Ascending aorta (tissue), 2 donors: Measurements from ENCODE around the gene NTN5. TPM values are rescaled to one million over a fixed set of nuclear protein-coding genes. Genes with fewer than 3 reads are reported as not detected.

ENCODE experiments used
- DNase-seq, 2 donors: peaks; one replicate each; pipeline ENCODE4 v3.0.0-alpha.2; 2019; ENCODE audit warnings: low spot score in 2 of 2
- H3K27ac ChIP-seq, 2 donors: fragments of 200-600 bp; sonication (generic); one replicate each; pipeline ENCODE4 v1.5.1; 2016 to 2017; ENCODE audit warnings: mild to moderate bottlenecking in 1 of 2
- H3K27me3 ChIP-seq: fragments of 200-600 bp; sonication (generic); one replicate; pipeline ENCODE4 v1.5.1; 2017
- H3K36me3 ChIP-seq, 2 donors: fragments of 200-600 bp; sonication (generic); one replicate each; pipeline ENCODE4 v1.5.1; 2016
- H3K4me1 ChIP-seq, 2 donors: fragments of 200-600 bp; sonication (generic); one replicate each; pipeline ENCODE4 v1.5.1; 2016 to 2017; ENCODE audit warnings: mild to moderate bottlenecking in 1 of 2
- H3K4me3 ChIP-seq, 2 donors: fragments of 200-600 bp; sonication (generic); one replicate each; pipeline ENCODE4 v1.5.1; 2016 to 2017; ENCODE audit warnings: mild to moderate bottlenecking in 1 of 2
- H3K9me3 ChIP-seq, 2 donors: fragments of 200-600 bp; sonication (generic); one replicate each; pipeline ENCODE4 v1.5.1; 2016
- intact Hi-C: fragments of 100-400 bp; cut with DNase I; formaldehyde crosslinking; loops from one replicate; pipeline ENCODE4 v1.15.1; 2023
- total RNA-seq: library from RNA; depleted of rRNA; stranded (reverse); fragments of >200 nt; gene quantifications from one replicate; pipeline ENCODE4 v1.1.0, GENCODE V29; 2016
- TF ChIP-seq, protein P1 (sequence below), 3 experiments: fragments of 200-600 bp in 2 of 3; fragments of 450-650 bp in 1 of 3; sonication (generic) in 2 of 3; IDR thresholded peaks; one replicate each; pipeline ENCODE4 v1.5.1; 2016 to 2019; ENCODE audit warnings: antibody characterized with exemption in 3 of 3, mild to moderate bottlenecking in 1 of 3, moderate library complexity in 1 of 3

Gene NTN5
- total RNA-seq, 1 donor from 2014 or later = not detected

DNA sequence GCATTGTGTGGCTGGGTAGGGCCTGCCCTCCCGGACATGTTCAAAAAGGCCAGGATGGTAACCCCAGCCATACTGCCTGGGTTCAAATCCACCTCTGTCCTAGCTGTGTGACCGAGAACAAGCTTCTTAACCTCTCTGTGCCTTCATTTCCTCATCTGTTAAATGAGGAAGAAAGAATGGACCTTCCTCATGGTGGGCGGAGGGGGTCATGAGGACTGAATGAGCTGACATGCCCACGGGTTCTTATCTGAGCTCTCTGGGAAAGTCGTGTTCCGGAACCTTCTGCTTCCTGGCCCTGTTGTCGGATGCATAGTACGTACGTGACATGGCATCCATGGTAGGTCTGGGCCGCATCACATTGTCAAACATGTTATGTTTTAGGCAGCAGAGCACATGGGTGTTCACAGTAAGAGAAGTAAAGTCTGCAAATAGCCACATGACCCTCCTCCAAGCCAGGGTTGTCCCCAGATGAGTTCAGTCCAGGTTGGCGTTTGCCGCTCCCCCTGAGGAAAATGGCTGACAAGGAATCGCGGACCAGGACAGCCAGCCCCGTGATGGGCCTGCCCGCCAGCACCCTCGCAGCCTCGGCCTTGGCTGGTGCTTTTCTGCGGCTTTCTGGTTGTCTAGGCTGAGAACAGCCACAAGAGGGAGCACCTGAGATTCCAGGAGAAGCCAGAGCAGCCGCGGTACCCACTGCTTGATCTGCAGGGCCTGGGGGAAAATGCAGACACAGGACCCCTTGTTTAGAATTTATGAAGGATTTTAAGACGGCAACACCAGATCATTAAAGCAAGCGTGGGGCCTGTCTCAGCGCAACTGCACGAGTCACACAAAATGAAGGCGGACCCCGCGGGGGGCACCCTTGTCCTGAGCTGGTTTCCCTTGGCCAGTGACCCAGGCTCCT is 2.4 kb upstream of the NTN5 start:
- Histone ChIP-seq H3K4me1 (peaks cover 0 to 2% of the 10 kb centered on the region in 2 donors), H3K4me3 (no peak overlapping the region), H3K36me3 (no peaks in the 10 kb centered on the region), H3K27me3 (no peaks in the 10 kb centered on the region), H3K9me3 (no peaks in the 10 kb centered on the region), H3K27ac (no peak overlapping the region)
- intact Hi-C loops = loop anchor here (1.0 to 2.0 kb wide), 3 partner anchors 29 to 64 kb away; partner anchors contain the start of gene CA11
- TF ChIP-seq, protein P1, sequence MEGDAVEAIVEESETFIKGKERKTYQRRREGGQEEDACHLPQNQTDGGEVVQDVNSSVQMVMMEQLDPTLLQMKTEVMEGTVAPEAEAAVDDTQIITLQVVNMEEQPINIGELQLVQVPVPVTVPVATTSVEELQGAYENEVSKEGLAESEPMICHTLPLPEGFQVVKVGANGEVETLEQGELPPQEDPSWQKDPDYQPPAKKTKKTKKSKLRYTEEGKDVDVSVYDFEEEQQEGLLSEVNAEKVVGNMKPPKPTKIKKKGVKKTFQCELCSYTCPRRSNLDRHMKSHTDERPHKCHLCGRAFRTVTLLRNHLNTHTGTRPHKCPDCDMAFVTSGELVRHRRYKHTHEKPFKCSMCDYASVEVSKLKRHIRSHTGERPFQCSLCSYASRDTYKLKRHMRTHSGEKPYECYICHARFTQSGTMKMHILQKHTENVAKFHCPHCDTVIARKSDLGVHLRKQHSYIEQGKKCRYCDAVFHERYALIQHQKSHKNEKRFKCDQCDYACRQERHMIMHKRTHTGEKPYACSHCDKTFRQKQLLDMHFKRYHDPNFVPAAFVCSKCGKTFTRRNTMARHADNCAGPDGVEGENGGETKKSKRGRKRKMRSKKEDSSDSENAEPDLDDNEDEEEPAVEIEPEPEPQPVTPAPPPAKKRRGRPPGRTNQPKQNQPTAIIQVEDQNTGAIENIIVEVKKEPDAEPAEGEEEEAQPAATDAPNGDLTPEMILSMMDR (IDR thresholded peaks at IDR 0.05) = peak; percentile 84 to 89 (median 86)
- DNase-seq = peak; percentile 20 to 90

DNA sequence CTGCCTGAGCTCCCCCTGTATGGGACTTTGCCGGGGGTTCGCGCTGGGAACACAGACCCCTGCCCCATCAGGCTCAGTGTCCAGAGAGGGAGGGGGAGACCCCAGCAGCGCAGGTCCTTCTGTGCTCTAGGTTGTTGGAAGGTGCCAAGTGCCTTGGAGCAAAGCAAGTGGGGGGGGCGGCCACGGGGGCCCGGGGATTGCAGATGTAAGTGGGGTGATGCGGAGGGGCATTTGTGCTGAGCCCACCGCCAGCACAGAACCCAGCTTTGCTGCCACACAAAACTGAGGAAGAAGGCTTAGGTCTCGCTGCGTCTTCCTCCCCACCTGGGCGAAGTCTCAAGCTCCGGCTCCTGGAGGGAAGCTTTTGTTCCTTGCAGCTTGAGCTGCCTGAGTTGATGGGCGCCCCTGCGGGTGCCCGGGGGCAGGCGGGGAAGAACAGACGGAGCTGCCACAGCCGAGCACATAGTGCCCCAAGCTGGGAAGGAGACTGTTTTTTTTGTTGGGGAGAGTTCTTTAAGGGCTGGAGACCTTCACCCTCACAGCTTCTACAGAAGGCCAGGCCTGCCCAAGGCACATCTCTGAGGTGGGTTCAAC is 1.5 kb upstream of the NTN5 start:
- Histone ChIP-seq H3K36me3 (no peaks in the 10 kb centered on the region), H3K27me3 (no peaks in the 10 kb centered on the region), H3K27ac (no peak overlapping the region), H3K9me3 (no peaks in the 10 kb centered on the region), H3K4me3 (no peak overlapping the region), H3K4me1 (peaks cover 0 to 2% of the 10 kb centered on the region in 2 donors)
- DNase-seq = no peak
- TF ChIP-seq, protein P1 (IDR thresholded peaks at IDR 0.05) = no peak
- intact Hi-C loops = loop anchor here (2.0 kb wide), 2 partner anchors 40 to 64 kb away; no protein-coding TSS in a partner anchor

DNA sequence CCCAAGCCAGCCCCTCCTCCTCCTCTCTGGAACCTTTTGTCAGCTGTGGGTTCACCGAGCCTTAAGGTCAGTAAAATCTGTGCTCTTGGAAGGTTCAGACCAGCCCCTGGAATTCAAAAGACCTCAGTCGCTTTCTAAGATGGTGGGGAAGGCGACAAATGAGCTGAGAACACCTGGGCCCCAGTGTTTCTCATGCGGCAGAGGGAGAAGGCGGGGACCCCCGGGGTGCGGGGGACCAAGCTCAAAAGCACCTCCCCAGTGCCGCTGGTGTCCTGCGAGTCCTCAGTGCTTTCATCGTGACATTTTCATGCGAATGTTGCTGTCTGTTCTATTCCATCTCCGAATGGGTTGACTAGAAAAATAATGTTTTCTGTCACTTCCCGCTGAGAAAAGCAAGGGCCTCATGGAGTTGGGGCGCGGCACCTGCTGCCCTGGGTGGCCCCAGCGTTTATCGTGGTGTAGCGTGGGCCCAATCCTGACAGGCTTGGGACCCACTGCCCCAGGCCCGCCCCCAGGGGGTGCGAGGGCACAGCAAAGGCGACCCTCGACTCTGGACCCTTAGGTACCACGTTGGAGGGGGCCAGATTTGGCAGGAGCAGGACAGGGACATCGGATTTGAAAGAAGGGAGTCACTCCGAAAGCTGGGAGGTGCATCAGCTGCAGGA is 751 bp upstream of the NTN5 start:
- Histone ChIP-seq H3K36me3 (no peaks in the 10 kb centered on the region), H3K4me1 (peaks cover 0 to 2% of the 10 kb centered on the region in 2 donors), H3K9me3 (no peaks in the 10 kb centered on the region), H3K27me3 (no peaks in the 10 kb centered on the region), H3K4me3 (no peak overlapping the region), H3K27ac (no peak overlapping the region)
- TF ChIP-seq, protein P1 (IDR thresholded peaks at IDR 0.05) = no peak
- DNase-seq = no peak
- intact Hi-C loops = loop anchor here (2.0 kb wide), 2 partner anchors 41 to 65 kb away; no protein-coding TSS in a partner anchor

DNA sequence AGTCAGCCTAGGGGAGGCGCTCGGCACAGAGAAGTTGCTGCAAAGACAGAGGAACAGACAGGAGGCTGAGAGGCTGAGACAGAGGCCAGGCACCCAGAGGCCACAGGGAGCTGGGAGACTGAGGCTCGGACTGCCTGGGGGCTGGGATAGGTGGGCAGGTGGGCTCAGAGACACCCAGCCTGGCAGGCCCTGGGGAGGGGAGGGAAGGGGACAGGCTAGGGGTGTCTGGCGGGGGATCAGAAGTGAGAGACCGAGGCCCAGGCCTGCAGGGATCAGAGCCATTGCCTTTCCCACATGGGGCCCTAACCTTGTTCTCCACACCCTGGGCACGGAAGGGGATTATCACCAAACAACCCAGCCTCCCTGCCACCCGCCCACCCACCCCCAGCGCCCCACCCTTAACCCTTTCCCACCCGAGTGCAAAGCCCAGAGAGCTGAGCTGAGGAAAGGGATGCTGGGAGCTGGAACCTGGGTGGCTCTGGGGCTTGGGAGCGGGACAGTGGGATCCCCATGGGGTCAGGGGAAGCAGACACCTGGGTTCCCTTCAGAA is 1.3 kb downstream of the NTN5 start:
- TF ChIP-seq, protein P1 (IDR thresholded peaks at IDR 0.05) = no peak
- H3K36me3 ChIP-seq = no peaks in the 10 kb centered on the region
- intact Hi-C loops = no loop called here
- H3K9me3 ChIP-seq = no peaks in the 10 kb centered on the region
- H3K27me3 ChIP-seq = no peaks in the 10 kb centered on the region
- H3K27ac ChIP-seq = no peak overlapping the region
- no peak for DNase-seq
- no peak overlapping the region for H3K4me3 ChIP-seq
- peaks cover 0 to 2% of the 10 kb centered on the region in 2 donors for H3K4me1 ChIP-seq

DNA sequence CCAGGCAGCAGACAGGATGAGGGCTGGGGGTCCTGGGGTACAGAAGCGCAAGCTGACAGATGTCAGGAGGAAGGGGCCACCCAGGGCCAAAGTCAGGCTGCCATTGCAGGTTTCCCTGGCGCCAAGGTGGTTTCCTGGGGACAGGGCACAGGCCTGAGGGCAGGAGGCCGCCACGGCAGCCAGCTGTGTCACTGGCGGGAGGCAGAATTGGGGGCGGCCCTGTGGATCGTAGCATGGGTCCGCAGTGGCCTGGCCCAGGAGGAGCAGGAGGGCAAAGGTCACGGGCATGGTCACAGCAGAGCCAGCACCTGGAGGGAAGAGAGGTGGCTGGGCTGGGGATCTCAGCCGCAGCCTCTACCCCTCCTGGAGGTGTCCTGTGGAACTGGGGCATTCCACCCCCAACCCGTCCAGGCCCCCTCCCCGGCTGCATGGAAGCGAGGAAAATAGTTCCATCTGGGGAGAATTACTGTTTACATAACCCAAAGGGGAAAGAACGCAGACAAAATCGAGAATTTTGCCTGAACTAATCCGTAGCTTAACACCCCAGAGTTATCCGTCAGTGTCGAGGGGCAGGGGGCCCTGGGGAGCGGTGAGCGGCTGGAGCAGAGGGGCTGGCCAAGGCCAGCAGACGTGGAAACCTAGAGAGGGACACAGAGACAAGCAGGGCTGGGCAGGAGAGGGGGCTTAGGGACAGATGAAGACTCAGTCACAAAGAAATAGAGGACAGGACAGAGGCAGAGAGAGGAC is 1.9 kb downstream of the NTN5 start:
- TF ChIP-seq, protein P1 (IDR thresholded peaks at IDR 0.05) = no peak
- intact Hi-C loops = no loop called here
- H3K27ac ChIP-seq = no peak overlapping the region
- no peak for DNase-seq
- H3K9me3 ChIP-seq = no peaks in the 10 kb centered on the region
- H3K36me3 ChIP-seq = no peaks in the 10 kb centered on the region
- H3K27me3 ChIP-seq = no peaks in the 10 kb centered on the region
- no peak overlapping the region for H3K4me3 ChIP-seq
- H3K4me1 ChIP-seq = peaks cover 0 to 2% of the 10 kb centered on the region in 2 donors
